OCI-M2 (cell line): ENCODE measurements around the gene ASPG.

Experiments used
- DNase-seq: peaks from one replicate; lab custom pipeline; 2025; ENCODE audit not compliant: unreplicated experiment; lab: John Stamatoyannopoulos, UW

The ASPG gene

GRCh38 chr14:104159990-104160389 lies 74.5 kb downstream of the ASPG start:
- no peak for DNase-seq

- no peak for DNase-seq
These were observed 76.3 kb downstream of the ASPG start for GRCh38 chr14:104161602-104162367.

- no peak for DNase-seq
These were observed 77.0 kb downstream of the ASPG start for GRCh38 chr14:104162495-104162894.

GRCh38 chr14:104163541-104163940 lies 78.0 kb downstream of the ASPG start:
- no peak for DNase-seq

- no peak for DNase-seq
These were observed 78.5 kb downstream of the ASPG start for GRCh38 chr14:104164041-104164440.

- DNase-seq = no peak
These were observed 79.0 kb downstream of the ASPG start for GRCh38 chr14:104164512-104164911.
